HG03060 (cell line): ENCODE measurements around the gene CSN1S1.

Experiments used
- ATAC-seq: cut with Tn5 transposase; IDR thresholded peaks from one replicate; pipeline ENCODE4 v1.9.1; 2021; ENCODE audit warnings: low read depth, moderate number of reproducible peaks; ENCODE audit not compliant: unreplicated experiment

The CSN1S1 gene

GRCh38 chr4:69986663-69987062, 55.8 kb downstream of the CSN1S1 start:
- no peak for ATAC-seq

GRCh38 chr4:69991016-69991415, 60.1 kb downstream of the CSN1S1 start:
- ATAC-seq = no peak

GRCh38 chr4:69994782-69995181, 63.9 kb downstream of the CSN1S1 start:
- ATAC-seq = no peak

- ATAC-seq = no peak
Observed at GRCh38 chr4:69995526-69996016, 64.7 kb downstream of the CSN1S1 start, which contains the start of gene STATH. Gene STATH, plus strand, starts transcription at chr4:69995966. Its CDS starts 2,472 bp downstream, at chr4:69998438.
